ENCODE results near the gene VPS25.
"Not testable (repeated sequence)": the region's sequence is repeated elsewhere in the genome, so short reads cannot be mapped to it uniquely, and the experiment has no call there.

Gene VPS25

GRCh38 chr17:42773290-42774035, at the start of gene VPS25:
Gene VPS25, plus strand, starts transcription at chr17:42773449. Its CDS starts 27 bp downstream, at chr17:42773476.
- peak; percentile 78 for DNase-seq

DNA sequence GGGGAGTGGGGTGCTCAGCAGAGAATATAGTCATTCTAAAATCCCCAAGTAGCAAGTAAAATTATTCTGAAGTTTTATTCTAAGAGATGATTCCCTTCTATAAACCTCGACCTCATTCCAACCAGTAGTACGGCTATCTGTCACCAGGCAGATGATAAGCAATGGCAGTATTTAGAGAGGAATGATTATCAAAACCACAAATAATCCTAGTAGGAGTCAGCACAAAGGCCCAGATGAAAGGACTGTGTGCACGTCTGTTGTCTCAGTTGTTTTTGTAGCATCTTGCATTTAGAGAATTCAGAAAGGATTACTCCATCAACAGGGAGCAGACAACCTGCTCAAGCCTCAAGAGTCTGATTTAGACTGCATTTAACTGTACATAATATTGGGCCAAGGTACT, 49.6 kb upstream of the VPS25 start:
- no peak for DNase-seq

GRCh38 chr17:42725143-42725542, 48.1 kb upstream of the VPS25 start:
- no peak for DNase-seq

GRCh38 chr17:42740699-42741098, 32.5 kb upstream of the VPS25 start:
- no peak for DNase-seq

DNA sequence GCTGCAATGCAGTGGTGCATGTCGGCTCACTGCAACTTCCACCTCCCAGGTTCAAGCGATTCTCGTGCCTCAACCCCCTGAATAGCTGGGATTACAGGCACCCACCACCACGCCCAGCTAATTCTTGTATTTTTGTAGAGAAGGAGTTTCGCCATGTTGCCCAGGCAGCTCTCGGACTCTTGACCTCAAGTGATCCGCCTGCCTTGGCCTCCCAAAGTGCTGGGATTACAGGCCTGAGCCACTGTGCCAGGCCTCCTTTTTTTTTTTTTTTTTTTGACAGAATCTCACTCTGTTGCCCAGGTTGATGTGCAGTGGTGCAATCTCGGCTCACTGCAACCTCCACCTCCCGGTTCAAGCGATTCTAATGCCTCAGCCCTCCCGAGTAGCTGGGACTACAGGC, 30.3 kb upstream of the VPS25 start:
- DNase-seq, result not testable (repeated sequence)

DNA sequence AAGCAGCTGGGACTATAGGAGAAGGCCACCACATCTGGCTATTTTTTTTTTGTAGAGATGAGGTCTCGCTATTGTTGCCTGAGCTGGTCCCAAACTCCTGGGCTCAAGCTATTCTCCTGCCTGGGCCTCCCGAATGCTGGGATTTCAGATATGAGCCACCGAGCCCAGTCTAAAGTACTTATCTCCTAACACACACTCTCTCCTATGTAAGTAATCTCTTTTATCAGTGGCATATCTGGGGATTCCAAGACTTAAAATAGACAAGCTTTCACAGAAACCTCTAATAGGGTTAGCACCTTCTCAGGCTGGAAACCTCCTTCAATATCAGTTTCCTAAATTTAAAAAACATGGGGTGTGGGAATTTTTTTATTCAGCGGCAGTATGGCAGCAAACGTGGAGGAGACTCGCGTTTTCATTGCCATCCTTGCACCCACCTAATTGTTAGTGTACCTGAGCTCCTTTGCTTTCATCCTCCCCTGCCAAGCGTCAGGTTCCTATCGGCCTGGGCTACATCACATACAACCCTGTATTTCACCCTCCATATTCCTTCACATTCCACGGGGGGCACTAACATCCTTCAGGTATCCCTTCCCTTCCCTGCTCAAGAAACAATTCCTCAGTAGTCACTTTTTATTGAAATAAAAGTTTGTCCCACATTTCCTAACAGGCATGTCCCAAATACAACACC, 29.5 kb upstream of the VPS25 start:
- DNase-seq, result no peak

GRCh38 chr17:42744283-42744805, 28.9 kb upstream of the VPS25 start:
- peak; percentile 69 for DNase-seq

DNA sequence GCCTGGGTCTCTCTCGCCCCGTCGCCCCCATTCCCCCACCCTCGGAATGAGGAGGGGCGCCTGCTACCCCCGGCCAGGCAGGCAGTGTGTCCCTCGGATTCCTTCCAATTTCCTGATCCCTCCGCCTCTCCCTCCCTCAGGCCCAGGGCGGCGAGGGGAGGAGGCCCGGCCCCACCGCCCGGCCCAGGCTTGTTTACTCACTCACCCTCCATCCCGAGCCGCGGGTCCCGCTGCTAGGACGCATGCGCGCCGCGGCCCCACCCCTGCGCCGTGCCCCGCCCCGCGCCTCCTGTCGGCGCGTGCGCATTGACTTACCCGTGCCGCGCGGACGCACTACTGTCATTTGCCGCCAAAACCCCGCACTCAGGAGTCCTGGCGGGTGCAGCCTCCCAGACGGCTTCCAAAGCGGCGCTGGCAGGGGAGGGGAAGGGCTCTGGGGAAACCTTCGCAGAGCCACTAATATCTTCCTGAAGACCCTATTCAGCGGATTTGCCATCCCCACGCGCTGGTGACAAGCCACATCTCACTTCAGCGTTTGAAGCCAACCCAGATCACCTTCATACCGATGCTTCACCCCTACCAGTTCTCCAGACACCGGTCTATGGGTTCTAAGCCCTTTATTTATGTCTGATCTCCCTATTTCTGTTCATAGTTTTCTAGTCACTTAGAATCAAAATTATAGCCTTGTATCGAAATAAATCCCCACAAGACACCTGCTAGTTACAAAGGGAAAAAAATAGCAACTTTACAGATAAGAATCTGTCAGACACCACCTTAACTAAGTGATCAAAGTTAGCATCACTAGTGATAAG, 28.2 kb upstream of the VPS25 start, which contains the start of gene EZH1:
Gene EZH1 (minus strand): TSS at position 235 of the 812 bp plus-strand sequence. CDS start 16,099 bp downstream, outside the sequence.
- DNase-seq, result peak; percentile 93

DNA sequence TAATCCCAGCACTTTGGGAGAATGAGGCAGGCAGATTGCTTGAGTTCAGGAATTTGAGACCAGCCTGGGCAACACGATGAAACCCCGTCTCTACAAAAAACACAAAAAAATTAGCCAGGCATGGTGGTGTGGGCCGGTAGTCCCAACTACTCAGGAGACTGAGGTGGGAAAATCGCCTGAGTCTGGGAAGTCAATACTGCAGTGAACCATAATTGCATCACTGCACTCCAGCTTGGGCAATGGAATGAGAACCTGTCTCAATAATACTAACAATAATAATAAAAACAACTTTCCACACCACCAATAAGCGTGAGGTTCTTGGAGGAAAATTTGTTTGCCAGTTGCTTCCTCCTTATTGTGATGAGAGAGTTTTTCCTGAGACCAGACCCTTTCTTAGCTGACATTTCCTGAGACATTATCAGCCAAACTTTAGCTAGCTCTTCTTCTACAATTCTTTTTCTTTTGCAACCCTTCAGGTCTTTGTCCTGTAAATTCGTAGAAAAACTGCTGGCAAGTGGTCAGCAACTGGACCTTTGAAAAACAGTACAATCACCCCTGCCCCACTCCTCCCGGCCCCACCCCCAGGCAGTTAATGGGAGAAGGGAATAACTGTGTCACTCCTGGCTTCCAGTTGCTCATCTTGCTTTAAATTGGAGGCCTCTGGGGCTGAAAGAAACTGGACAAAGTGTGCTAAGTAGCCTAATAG, 24.9 kb upstream of the VPS25 start:
- DNase-seq, result no peak

- DNase-seq, result no peak
These were observed 24.1 kb upstream of the VPS25 start for GRCh38 chr17:42748908-42749798.

GRCh38 chr17:42750739-42751344, 22.4 kb upstream of the VPS25 start:
- no peak for DNase-seq

DNA sequence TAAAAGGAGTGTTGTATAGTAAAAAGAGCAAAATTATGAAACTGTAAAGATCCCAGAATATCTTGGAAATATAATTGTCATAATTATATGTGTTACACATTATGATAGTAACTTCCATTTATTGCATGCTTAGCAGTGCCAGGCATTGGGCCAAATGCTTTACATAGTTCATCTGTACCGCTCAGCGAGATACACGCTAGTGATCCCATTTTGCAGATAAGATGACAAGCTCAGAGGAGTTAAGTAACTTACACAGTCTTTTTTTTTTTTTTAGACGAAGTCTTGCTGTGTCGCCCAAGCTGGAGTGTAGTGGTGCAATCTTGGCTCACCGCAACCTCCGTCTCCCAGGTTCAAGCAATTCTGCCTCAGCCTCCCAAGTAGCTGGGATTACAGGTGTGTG, 21.6 kb upstream of the VPS25 start:
- DNase-seq, result no peak

- DNase-seq, result no peak
These were observed 18.5 kb upstream of the VPS25 start for GRCh38 chr17:42754782-42755181.

- DNase-seq, result peak; percentile 38
These were observed 13.1 kb upstream of the VPS25 start for GRCh38 chr17:42759982-42760651.

DNA sequence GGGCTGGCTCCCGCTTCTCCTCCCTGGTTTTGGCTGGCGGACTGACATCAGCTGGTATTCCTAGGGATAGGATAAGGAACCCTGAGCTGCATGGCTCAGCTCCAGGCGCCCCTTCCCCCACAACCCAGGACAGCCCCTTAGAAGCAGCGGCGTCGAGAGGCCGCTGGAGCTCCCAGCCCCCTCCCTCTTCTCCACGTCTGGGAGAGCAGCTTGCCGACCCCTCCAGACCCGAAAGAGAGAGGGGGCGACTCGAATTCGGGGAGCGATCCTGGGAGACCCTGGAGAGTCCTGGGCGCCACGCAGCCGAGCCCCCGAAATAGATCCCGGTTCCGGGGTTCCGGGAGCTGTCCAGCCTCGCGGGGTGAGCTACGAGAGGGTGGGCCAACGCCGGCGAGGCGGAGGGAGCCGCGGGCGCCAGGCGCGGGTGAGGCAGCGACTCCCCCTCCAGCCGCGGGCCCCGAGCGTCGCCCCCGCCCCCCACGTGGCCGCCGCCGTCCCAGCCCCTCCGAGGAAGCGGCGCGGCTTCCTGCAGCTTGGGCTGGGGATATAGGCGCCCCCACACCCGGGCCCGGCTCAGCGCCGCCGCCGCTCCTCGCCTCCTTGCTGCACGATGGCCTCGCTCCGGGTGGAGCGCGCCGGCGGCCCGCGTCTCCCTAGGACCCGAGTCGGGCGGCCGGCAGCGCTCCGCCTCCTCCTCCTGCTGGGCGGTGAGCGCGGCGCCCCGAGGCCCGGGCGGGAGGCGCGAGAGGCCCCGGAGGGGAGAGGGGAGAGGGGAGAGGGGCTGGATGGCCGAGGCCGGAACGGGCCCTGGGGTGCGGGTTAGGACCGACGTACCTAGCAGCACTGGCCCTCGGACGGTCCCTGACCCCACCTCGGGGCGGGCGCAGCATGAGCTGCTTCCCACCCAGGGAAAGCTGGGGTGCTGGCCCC, 12.3 kb upstream of the VPS25 start, which contains the start of gene RAMP2:
Gene RAMP2 (plus strand): TSS at position 576 of the 930 bp plus-strand sequence. CDS start 35 bp downstream, at position 611.
- DNase-seq, result no peak

DNA sequence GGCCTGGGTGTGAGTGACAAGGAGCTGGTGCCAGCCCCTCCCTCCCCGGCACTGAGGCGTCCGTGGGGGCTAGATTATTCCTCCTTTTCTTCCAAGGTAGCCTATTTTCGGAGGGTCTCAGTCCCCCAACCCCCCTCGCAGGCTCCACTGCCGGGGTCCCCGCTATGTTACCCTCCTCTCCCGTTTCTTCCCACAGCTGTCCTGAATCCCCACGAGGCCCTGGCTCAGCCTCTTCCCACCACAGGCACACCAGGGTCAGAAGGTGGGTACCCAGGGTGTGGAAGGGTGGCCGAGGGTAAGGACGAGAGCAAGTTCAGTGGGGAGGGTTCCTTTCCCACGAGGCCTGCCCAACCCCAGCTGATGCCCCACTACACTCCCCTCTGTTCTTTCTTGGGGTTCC, 11.6 kb upstream of the VPS25 start:
- DNase-seq, result no peak

GRCh38 chr17:42766124-42766523, 7.1 kb upstream of the VPS25 start:
- DNase-seq, result no peak

GRCh38 chr17:42767512-42767911, 5.7 kb upstream of the VPS25 start:
- no peak for DNase-seq

DNA sequence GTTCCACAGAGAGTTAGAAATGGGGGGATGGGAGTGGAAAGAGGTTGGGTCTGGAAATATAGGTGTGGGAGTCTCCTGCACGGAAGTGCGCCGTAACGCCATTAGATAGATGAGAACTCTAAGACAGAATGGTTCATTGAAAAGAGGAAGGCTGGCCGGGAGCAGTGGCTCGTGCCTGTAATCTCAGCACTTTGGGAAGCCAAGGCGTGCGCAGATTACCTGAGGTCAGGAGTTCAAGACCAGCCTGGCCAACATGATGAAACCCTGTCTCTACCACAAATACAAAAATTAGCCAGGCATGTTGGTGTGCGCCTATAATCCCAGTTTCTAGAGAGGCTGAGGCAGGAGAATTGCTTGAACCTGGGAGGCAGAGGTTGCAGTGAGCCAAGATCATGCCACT, 5.2 kb upstream of the VPS25 start:
- DNase-seq, result not testable (repeated sequence)
